Stimulated activated CD8-positive, alpha-beta memory T cell treated with anti-CD3 and anti-CD28 coated beads, Interleukin-2, amount 100 ng/mL, for 1 hour (primary cell): ENCODE results near the gene WDR27.

Experiments
- DNase-seq, 2 donors: peaks; one replicate each; pipeline ENCODE4 v3.0.0-alpha.2; 2020; ENCODE audit warnings: low read depth in 2 of 2

WDR27 gene

GRCh38 chr6:169701954-169702839, at the start of gene WDR27, which contains the start of gene C6orf120:
Gene WDR27 (minus strand): TSS chr6:169702029. CDS start chr6:169689005, 13,024 bp downstream.
Gene C6orf120 (plus strand): TSS chr6:169702126. CDS start chr6:169702460, 334 bp downstream.
- peak; percentile 95 to 97 for DNase-seq

- no peak for DNase-seq
These were observed 44.7 kb upstream of the WDR27 start for GRCh38 chr6:169746556-169746955.

DNA sequence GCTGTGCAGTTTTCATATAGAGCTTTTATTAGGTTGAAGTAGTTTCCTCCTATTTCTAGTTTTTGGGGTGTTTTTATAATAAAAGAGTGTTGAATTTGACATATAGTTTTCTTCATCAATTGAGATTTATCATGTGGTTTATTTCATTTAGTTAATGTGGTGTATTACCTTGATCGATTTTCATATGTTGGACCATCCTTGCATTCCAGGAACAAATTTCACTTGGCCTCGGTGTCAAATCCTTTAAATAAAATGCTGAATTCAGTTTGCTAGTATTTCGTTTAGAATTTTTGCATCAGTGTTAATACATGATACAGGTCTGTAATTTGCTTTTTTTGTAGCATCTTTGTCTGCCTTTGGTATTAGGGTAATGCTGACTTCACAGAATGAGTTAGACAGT, 43.6 kb upstream of the WDR27 start:
- DNase-seq: no peak

GRCh38 chr6:169741344-169741743, 39.5 kb upstream of the WDR27 start:
- no peak for DNase-seq

GRCh38 chr6:169738976-169739529, 37.2 kb upstream of the WDR27 start:
- no peak for DNase-seq

DNA sequence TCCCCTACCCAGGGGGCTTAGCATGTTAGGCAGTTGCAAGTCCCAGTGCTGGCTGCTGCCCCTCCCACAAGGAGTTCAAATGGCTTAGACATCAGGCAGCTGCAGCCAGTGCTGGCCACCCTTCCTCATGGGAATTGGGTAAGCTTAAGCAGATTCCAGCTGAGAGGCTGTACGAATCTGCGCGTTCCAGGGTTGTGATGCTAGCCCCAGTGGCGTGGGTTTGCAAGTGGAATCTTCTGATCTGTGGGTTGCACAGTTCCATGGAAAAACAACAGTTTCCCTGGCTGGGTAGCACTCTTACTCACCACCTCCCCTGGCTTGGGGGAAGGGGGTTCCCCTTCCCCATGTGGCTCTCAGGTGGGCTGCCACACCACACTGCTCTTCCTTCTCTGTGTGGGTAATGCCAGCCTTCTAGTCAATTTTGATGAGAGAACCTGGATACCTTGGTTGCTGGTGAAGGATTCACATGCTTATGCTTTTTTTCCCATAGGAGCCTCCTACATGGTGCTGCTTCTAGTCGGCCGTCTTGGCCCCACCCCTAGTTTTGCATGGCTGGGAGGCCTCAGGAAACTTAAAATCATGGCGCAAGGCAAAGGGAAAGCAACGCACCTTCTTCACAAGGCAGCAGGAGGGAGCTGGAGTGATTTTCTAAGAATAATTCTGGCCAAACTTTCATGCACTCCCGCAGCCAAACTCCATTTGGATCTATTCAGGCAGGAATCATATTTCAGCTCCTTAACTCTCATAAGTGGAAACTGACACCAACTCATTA, 36.6 kb upstream of the WDR27 start:
- no peak for DNase-seq

- DNase-seq: no peak
These were observed 28.1 kb upstream of the WDR27 start for GRCh38 chr6:169729961-169730360.

DNA sequence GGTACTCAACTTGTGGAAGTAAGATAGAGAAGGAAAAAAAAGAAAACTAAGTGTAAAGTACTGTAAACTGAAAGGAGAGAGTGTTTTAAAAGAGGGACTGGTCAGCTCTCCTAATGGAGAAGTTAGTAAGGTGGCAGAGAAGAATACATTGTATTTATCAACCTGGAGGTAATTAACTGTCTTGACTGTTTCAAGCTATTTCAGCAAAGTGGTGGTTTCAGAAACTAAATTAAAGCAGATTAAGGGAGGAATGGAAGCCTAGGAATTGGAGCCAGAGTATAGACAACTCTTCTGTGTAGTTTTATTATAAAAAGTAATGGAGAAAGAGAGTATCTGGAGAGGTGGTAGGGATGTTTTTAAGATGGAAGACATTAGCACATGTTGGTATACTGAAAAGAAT, 25.1 kb upstream of the WDR27 start:
- no peak for DNase-seq

DNA sequence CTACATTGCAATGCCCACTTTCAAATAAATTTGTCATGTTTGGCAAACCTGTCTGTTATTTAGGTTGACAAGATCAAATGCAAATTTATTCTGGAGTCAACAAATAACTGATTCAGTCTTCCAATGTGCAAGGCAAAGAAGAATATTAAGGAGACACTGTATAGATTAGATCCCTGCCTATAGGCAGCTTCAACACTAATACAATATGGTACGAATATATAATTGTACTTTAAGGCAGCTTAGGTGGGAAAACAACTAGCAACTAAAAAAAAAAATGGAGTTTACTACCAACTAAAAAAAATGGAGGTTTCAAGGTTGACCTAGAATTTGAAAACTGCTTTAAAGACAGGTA, 24.2 kb upstream of the WDR27 start:
- DNase-seq: no peak

DNA sequence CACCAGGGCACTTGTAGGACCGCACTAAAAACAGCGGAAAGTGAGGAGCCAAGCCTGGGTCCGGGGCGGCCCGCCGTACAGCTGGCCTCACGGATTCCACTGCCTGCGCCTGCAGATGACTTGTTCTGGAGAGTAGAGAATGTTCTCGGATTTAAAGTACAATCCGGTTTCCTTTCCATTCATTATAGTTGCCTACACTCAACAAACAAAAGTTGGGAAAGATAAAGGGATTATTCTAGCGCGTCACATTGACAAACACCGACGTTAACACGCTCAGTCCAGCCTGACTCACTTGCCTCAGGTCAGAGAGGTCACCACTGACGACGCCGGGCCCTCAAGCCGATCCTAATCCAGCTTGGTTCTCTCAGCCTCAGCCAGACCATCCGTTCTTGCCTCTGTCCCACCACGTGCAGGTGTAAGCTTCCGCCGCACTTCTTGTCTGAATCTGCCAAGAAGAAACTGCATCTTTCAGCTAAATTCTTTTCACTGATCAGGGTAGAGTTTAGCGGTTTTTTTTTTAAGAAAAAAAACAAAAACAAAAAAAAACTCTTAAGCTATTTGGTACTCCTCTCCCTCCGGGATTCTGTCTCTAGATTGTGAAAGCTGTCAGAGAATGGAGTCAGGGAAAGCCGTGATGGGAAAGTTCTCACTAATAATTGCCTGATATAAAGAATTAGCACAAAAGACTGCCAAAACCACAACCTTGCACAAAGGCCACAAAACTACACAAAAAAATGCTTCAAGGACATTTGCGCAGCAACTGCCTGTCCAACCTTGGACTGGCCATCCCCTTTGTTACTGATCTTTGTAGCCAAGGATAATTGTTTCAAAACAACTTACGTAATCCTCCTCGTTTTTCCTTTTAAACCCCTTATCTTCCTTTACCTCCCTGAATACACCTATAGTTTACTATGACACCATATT, 23.6 kb upstream of the WDR27 start:
- no peak for DNase-seq

DNA sequence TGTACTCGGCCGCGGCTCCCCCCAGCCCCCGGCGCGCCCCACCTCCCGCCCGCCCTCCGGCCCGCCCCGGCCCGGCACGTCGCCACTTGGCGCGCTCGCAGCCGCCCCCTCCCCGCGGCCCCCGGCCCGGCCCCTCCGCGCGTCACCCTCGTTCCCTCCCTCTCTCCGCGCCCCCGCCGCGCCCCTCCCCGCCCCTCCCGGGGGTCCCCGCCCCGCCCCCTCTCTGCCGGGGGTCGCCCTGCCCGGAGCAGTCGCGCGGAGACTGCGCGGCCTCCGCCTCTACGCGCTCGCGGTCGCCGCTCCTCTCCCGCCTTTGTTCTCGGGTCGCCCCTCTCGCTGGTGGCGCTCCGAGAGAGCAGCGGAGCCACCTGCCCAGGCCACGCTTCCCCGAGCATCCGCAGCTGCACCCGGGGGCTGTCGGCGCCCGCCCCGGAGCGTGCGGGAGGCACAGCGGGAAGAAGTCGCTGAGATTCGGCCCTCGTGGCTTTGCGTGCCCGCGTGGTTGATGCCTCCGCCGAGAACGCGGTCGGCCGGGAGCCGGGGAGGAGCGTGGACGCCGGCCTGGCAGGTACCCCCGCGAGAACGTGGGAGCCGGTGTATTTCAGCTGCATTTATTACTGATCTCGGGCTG, 22.8 kb upstream of the WDR27 start, which contains the start of gene PHF10:
TSS of gene PHF10 (minus strand) at position 7 of the 631 bp plus-strand sequence. CDS start 569 bp downstream, outside the sequence.
- peak; percentile 37 to 51 for DNase-seq

- peak in 1 of 2 donors; percentile 19 for DNase-seq
These were observed 22.2 kb upstream of the WDR27 start for GRCh38 chr6:169723991-169724493.

DNA sequence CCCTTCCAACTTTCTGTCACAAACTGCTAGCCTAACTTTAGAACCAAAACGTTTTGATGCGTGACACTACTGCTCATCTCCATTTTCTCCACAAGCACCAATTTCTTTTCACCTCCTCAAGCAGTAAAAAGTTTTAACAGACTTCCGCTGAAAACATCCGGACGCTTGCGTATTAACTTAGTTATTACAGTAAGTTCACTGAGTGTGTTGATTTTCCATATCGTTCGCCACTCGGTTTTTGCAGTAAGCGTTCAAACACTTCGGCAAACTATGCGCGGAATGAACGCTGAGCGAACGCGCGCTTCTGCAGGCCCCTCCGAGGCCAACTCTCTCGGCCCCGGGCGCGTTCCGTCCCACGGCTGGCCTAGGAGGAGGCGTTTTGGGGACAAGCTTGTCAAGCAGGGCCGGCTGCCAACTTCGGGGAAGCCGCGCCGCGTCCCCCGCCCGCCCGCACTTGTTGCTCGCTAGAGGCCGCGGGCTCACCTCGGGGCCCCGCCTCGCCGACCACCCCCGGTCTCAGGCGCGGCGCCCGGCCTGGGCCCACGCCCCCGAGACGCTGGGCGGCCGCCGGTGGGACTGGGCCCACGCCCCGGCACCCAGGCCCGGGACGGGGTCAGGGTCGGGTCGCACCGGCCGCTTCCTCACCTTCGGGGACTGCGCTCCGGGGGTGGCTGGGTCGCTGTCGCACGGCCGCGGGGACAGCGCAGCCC, 21.5 kb upstream of the WDR27 start:
- DNase-seq: peak; percentile 30 to 49

DNA sequence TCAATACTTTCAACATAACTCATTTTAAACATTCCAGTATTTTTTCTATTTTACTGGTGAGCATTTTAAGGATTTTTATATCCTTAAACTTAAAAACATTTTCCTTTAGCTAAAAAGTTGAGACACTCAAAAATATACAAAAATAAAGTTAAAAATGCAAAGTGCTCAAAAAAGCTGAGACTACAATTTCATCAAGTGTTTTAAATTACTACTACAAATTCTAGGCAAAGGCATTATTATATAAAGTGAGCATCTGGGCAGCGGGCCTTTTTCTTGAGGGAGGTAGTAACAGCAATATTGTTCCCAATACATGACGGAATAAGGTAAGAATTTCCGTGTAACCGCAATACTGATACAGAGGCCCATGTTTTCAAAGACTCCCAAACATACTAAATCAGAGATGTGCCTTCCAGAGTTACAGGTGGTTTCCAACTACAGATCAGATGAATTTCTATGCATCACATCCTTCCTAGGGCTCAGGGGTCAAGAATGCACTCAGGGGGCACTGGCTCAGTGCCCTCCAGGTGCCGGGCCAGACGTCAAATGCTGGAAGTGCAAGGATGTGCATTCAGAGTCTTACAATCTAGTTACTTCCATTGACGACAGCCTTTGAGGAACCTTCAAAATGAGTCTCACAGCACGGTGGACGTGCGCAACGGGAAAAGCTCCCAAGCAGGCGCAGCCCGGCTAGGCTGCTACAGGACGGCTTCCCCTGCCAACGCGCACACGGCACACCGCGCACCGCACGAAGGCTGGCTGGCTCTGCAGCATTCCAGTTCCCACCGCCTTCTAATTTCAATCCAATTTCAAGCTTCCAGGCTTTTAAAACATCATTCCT, 20.8 kb upstream of the WDR27 start:
- no peak for DNase-seq

- DNase-seq: no peak
These were observed 18.5 kb upstream of the WDR27 start for GRCh38 chr6:169720207-169720855.

DNA sequence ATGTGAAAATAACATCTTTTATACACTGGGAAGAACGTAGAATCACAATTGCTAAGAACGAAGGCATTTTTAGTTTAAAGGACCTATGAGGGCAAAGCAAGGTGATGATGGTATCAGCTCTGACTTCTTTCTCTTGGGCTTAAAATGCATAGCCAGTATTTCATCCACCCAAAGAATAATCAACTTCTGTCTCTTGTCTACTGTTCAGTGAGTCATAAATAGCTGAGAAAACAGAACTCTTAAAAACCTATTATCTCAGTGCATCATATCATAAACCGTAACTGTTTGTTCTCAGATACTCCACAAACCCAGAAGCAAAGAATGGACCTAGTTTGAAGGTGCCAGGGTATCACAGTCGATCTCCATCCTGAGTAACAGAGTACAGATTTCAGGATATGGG, 17.3 kb upstream of the WDR27 start:
- no peak for DNase-seq

DNA sequence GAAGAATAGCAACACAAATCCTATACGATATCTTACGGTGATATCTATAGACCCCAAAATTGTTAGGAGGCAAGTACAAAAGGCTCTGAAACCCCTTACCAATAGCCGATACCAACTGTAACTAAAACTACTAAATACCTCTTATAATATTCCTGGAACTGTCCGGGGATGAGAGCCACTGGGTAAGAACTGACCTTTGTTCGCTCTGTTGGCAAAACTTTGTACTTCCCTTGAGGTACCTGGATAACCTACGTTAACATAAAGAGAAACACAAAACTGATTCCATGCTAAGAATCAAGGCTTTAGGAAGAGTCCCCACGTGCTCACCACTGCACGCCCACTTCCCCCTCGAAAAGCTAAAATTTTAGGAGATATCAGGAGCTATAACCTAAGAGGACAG, 12.8 kb upstream of the WDR27 start:
- no peak for DNase-seq

DNA sequence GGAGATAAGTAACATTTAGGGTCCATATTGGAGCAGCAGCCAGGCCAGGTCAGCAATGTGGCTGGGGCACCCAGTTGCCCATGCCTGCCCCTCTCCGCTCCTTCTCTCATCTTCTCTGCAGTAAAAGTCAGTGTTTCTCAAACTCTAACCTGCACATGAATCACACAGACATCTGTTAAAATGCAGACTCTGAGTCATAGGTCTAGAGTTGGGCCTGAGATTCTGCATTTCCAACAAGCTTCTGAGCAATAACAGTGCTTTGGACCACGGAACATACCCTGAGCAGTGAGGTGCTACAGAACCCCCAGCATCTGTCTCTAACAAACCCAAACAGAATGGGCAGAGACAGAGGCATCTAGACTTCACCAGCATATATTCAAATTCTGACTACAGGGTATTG, 12.3 kb upstream of the WDR27 start:
- no peak for DNase-seq

DNA sequence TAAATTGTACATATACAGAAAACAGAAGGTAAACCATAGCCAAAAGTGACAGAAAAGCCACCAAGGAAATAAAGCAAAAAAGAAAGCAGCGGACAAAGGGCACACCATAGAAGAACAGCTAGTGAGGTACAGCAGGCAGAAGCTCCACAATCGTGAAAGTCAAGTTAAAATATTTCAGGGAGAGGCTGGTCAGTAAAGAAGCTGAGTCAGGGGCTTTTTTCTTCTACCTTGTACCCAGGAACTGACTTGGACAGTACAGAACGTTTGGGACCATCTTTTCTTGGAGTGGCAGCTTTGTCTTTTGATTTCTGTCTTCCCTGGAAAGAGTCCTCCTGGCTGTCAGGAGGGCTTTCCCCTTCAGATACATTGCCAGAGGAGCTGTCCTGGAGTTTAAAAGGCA, 8.2 kb upstream of the WDR27 start:
- DNase-seq: no peak
